PFSK-1 (cell line): ENCODE data around the gene PFKP.
A peak's percentile ranks its signal among the peaks of the same experiment; 100 is the strongest.

Experiments
- FOXP2 ChIP-seq: optimal IDR thresholded peaks from 2 replicates; pipeline ENCODE3; 2011; ENCODE audit warnings: borderline replicate concordance, control low read depth, inconsistent platforms; ENCODE audit not compliant: insufficient read depth; ENCODE audit errors: extremely low read length, extremely low read depth
- POLR2AphosphoS5 ChIP-seq: IDR thresholded peaks from 2 replicates; pipeline ENCODE4 v1.6.1; 2012; ENCODE audit warnings: low read depth, mild to moderate bottlenecking, control low read depth, low read length, moderate library complexity
- SIN3A ChIP-seq: IDR thresholded peaks from 2 replicates; pipeline ENCODE4 v1.6.1; 2012; ENCODE audit warnings: mild to moderate bottlenecking, low read length, moderate library complexity, borderline replicate concordance; ENCODE audit not compliant: insufficient read depth
- TAF1 ChIP-seq: IDR thresholded peaks from 2 replicates; pipeline ENCODE4 v1.6.1; 2012; ENCODE audit warnings: low read length, control low read depth, borderline replicate concordance; ENCODE audit not compliant: insufficient read depth
- TF ChIP-seq, protein P1 (sequence below), 2 experiments: IDR thresholded peaks; 2 replicates each; pipeline versions ENCODE4 v1.6.1 to v1.8.0; 2011 to 2012; ENCODE audit warnings: low read depth in 2 of 2, low read length in 2 of 2, control low read depth in 1 of 2, inconsistent platforms in 1 of 2, mild to moderate bottlenecking in 1 of 2, moderate library complexity in 1 of 2; ENCODE audit not compliant: insufficient read depth in 1 of 2

Gene PFKP

GRCh38 chr10:3128379-3129130 is 61.2 kb downstream of the PFKP start:
- TF ChIP-seq SIN3A (no peak), FOXP2 (no peak), TAF1 (no peak), POLR2AphosphoS5 (no peak; the same call in 1 of the 2 replicates)
- TF ChIP-seq, protein P1, sequence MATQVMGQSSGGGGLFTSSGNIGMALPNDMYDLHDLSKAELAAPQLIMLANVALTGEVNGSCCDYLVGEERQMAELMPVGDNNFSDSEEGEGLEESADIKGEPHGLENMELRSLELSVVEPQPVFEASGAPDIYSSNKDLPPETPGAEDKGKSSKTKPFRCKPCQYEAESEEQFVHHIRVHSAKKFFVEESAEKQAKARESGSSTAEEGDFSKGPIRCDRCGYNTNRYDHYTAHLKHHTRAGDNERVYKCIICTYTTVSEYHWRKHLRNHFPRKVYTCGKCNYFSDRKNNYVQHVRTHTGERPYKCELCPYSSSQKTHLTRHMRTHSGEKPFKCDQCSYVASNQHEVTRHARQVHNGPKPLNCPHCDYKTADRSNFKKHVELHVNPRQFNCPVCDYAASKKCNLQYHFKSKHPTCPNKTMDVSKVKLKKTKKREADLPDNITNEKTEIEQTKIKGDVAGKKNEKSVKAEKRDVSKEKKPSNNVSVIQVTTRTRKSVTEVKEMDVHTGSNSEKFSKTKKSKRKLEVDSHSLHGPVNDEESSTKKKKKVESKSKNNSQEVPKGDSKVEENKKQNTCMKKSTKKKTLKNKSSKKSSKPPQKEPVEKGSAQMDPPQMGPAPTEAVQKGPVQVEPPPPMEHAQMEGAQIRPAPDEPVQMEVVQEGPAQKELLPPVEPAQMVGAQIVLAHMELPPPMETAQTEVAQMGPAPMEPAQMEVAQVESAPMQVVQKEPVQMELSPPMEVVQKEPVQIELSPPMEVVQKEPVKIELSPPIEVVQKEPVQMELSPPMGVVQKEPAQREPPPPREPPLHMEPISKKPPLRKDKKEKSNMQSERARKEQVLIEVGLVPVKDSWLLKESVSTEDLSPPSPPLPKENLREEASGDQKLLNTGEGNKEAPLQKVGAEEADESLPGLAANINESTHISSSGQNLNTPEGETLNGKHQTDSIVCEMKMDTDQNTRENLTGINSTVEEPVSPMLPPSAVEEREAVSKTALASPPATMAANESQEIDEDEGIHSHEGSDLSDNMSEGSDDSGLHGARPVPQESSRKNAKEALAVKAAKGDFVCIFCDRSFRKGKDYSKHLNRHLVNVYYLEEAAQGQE (IDR thresholded peaks at IDR 0.05; ENCODE audit: insufficient read depth in 1 of 2, low read depth in 2 of 2, low read length in 2 of 2) = no peak

- TF ChIP-seq, protein P1 (IDR thresholded peaks at IDR 0.05; ENCODE audit: insufficient read depth in 1 of 2, low read depth in 2 of 2, low read length in 2 of 2) = no peak
- TF ChIP-seq TAF1 (no peak), FOXP2 (no peak)
Measured at GRCh38 chr10:3129581-3130340, 62.4 kb downstream of the PFKP start.

GRCh38 chr10:3131098-3131497 is 63.8 kb downstream of the PFKP start:
- TF ChIP-seq SIN3A = no peak
- TF ChIP-seq POLR2AphosphoS5 = no peak
- TF ChIP-seq TAF1 = no peak
- TF ChIP-seq FOXP2 = no peak
- TF ChIP-seq, protein P1 (IDR thresholded peaks at IDR 0.05; ENCODE audit: insufficient read depth in 1 of 2, low read depth in 2 of 2, low read length in 2 of 2) = no peak

DNA sequence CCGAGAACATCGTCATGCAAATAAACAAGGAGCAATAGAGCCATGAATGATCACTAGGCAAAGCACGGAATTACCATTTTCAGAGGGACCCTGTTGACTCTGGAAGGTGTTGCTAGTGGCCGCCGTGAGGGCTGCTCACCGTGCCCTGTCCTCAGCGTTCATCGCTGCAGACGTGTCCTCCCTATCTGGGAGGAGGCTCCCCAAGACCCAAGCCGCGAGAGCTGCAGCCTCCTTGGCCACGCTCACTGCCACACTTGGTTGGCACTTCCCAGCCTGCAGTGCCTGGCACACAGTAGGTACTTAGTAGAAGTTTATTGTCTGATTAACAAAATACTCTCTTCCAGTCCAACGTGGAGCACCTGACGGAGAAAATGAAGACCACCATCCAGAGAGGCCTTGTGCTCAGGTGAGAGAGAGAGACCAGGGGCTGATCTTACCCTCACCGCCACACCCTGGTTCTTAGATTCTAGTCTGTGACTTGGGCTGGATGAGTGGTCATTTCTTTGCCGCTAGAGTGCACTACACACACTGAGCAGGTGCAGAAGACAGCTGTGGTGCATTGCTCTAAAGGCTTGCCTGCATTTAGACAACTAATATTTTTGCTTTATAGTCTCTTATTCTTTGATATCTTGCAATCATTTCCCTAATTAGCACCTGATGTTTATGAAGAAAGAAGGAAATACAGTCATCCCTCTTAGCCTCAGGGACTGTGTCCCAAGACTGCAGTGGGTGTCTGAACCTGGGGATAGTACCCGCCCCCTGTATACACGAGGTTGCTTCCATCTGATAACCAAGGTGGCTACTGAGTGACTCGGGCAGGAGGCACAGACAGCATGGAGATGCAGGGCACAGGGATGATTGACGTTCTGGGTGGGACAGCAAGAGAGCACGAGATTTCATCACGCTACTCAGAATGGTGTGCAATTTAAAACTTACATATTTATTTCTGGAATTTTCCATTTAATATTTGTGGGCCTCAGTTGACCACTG is 65.0 kb downstream of the PFKP start:
- TF ChIP-seq POLR2AphosphoS5 (peak; percentile 24; the same call in 1 of the 2 replicates), FOXP2 (no peak)

- TF ChIP-seq POLR2AphosphoS5 = no peak
- no peak for TF ChIP-seq SIN3A
- no peak for TF ChIP-seq FOXP2
- no peak for TF ChIP-seq TAF1
- TF ChIP-seq, protein P1 (IDR thresholded peaks at IDR 0.05; ENCODE audit: insufficient read depth in 1 of 2, low read depth in 2 of 2, low read length in 2 of 2) = no peak
Measured at GRCh38 chr10:3133948-3134347, 66.6 kb downstream of the PFKP start.
